ENCODE measurements around the gene RTBDN.

Gene RTBDN

DNA sequence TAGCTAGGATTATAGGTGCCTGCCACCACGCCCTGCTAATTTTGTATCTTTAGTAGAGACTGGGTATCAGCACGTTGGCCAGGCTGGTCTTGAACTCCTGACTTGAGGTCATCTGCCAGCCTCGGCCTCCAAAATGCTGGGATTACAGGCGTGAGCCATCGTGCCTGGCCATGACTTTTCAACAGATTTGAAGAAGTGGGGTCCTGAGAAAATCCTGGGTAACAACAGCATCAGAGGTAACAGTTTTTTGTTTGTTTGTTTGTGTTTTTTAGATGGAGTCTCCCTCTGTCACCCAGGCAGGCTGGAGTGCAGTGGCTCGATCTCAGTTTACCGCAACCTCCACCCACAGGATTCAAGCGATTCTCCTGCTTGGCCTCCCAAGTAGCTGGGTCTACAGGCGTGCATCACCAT is 39.4 kb downstream of the RTBDN start:
- TF ChIP-seq FOXP2 (optimal IDR thresholded peaks at IDR 0.05; ENCODE audit: borderline replicate concordance, extremely low read depth, extremely low read length, insufficient read depth) (no peak), POLR2AphosphoS5 (IDR thresholded peaks at IDR 0.05; ENCODE audit: low read depth, low read length) (no peak), SIN3A (IDR thresholded peaks at IDR 0.05; ENCODE audit: borderline replicate concordance, insufficient read depth, low read length) (no peak), TAF1 (IDR thresholded peaks at IDR 0.05; ENCODE audit: borderline replicate concordance, insufficient read depth, low read length) (no peak)
- TF ChIP-seq, protein P1, sequence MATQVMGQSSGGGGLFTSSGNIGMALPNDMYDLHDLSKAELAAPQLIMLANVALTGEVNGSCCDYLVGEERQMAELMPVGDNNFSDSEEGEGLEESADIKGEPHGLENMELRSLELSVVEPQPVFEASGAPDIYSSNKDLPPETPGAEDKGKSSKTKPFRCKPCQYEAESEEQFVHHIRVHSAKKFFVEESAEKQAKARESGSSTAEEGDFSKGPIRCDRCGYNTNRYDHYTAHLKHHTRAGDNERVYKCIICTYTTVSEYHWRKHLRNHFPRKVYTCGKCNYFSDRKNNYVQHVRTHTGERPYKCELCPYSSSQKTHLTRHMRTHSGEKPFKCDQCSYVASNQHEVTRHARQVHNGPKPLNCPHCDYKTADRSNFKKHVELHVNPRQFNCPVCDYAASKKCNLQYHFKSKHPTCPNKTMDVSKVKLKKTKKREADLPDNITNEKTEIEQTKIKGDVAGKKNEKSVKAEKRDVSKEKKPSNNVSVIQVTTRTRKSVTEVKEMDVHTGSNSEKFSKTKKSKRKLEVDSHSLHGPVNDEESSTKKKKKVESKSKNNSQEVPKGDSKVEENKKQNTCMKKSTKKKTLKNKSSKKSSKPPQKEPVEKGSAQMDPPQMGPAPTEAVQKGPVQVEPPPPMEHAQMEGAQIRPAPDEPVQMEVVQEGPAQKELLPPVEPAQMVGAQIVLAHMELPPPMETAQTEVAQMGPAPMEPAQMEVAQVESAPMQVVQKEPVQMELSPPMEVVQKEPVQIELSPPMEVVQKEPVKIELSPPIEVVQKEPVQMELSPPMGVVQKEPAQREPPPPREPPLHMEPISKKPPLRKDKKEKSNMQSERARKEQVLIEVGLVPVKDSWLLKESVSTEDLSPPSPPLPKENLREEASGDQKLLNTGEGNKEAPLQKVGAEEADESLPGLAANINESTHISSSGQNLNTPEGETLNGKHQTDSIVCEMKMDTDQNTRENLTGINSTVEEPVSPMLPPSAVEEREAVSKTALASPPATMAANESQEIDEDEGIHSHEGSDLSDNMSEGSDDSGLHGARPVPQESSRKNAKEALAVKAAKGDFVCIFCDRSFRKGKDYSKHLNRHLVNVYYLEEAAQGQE (IDR thresholded peaks at IDR 0.05; ENCODE audit: insufficient read depth in 1 of 2, low read depth in 2 of 2, low read length in 2 of 2): no peak

DNA sequence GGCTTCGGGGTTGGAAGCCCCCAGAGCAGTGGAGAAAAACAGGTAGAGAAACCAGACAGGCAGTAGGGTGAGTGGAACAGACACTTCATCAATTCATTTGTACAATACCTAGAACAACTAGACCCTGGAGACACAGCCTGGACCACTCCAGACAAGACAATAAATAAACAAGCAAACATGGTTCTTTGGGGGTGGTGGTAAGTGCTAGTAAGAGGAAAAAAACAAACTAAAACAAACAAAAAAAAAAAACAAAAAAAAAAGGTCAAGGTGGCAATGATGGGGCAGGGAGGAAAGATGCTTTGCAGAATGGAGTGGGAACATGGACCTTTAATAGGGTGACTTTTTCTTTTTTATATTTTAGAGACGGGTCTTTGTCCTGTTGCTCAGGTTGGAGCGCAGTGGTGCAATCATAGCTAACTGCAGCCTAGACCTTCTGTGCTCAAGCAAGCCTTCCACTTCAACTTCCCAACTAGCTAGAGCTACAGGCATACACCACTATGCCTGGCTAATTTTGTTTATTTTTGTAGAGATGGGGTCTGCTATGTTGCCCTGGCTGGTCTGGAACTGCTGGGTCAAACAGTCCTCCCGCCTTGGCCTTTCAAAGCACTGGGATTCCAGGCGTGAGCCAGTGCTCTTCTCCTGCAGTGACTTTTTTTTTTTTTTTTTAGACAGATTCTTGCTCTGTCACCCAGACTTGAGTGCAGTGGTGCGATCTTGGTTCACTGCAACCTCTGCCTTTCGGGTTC is 40.0 kb downstream of the RTBDN start:
- no peak for TF ChIP-seq SIN3A (IDR thresholded peaks at IDR 0.05; ENCODE audit: borderline replicate concordance, insufficient read depth, low read length)
- TF ChIP-seq TAF1 (IDR thresholded peaks at IDR 0.05; ENCODE audit: borderline replicate concordance, insufficient read depth, low read length): no peak
- TF ChIP-seq FOXP2 (optimal IDR thresholded peaks at IDR 0.05; ENCODE audit: borderline replicate concordance, extremely low read depth, extremely low read length, insufficient read depth): no peak
- TF ChIP-seq, protein P1 (IDR thresholded peaks at IDR 0.05; ENCODE audit: insufficient read depth in 1 of 2, low read depth in 2 of 2, low read length in 2 of 2): no peak
- TF ChIP-seq POLR2AphosphoS5 (IDR thresholded peaks at IDR 0.05; ENCODE audit: low read depth, low read length): no peak

DNA sequence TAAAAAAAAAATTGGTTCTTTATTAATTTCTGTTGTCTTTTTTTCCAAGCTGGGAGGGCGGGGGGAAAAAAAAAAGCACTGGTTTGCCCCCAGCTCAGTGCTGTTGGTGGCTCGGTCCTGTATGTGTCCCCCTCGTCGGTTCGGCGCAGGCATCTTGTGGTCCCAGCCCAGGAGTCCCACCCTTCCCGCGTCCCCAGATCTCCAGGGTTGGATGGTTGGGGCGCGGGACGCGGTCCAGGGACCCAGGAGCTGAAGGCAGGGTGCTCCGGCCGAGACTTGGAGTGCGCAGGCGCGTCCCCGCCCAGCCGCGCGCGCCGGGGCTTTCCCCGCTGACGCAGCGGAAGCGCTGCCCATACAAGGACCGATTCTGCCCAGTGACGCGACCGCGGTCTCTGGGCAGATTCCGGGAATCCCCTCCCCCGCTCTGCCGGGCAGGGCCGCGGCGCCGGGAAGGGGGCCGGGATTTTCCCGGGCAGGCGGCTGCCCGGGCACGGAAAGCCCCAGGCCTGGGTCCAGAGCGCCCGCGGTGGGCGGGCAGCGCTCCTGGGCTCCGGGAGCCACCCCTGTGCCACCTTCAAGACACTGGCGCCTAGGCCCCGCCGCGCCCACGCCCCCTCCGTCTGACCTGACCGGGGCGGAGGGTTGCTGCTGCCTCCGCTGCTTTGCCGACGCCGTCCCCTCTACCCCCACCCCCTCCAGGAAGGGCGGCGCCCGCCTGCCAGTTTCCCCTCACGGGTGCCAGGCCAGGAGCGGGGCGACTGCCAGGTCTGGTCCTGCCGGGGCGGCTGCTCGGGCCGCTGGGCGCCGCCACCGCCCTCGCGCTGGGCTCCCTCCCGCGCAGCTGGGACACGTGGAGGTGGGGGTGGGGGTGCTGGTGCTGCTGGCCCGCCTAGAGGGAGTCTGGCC is 40.8 kb downstream of the RTBDN start:
- peak; percentile 62; the same call in 1 of the 2 replicates for TF ChIP-seq POLR2AphosphoS5 (IDR thresholded peaks at IDR 0.05; ENCODE audit: low read depth, low read length)
- TF ChIP-seq, protein P1 (IDR thresholded peaks at IDR 0.05; ENCODE audit: insufficient read depth in 1 of 2, low read depth in 2 of 2, low read length in 2 of 2): no peak
- TF ChIP-seq TAF1 (IDR thresholded peaks at IDR 0.05; ENCODE audit: borderline replicate concordance, insufficient read depth, low read length): no peak
- no peak for TF ChIP-seq FOXP2 (optimal IDR thresholded peaks at IDR 0.05; ENCODE audit: borderline replicate concordance, extremely low read depth, extremely low read length, insufficient read depth)
- peak; percentile 89; the same call in 1 of the 2 replicates for TF ChIP-seq SIN3A (IDR thresholded peaks at IDR 0.05; ENCODE audit: borderline replicate concordance, insufficient read depth, low read length)

DNA sequence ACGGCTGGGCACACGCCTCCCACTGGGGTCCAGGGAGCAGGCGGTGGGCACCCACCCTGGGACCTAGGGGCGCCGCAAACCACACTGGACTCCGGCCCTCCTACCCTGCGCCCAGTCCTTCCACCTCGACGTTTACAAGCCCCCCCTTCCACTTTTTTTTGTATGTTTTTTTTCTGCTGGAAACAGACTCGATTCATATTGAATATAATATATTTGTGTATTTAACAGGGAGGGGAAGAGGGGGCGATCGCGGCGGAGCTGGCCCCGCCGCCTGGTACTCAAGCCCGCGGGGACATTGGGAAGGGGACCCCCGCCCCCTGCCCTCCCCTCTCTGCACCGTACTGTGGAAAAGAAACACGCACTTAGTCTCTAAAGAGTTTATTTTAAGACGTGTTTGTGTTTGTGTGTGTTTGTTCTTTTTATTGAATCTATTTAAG is 41.5 kb downstream of the RTBDN start:
- no peak for TF ChIP-seq POLR2AphosphoS5 (IDR thresholded peaks at IDR 0.05; ENCODE audit: low read depth, low read length)
- TF ChIP-seq, protein P1 (IDR thresholded peaks at IDR 0.05; ENCODE audit: insufficient read depth in 1 of 2, low read depth in 2 of 2, low read length in 2 of 2): no peak
- TF ChIP-seq SIN3A (IDR thresholded peaks at IDR 0.05; ENCODE audit: borderline replicate concordance, insufficient read depth, low read length): no peak
- TF ChIP-seq TAF1 (IDR thresholded peaks at IDR 0.05; ENCODE audit: borderline replicate concordance, insufficient read depth, low read length): no peak
- TF ChIP-seq FOXP2 (optimal IDR thresholded peaks at IDR 0.05; ENCODE audit: borderline replicate concordance, extremely low read depth, extremely low read length, insufficient read depth): no peak

Measured in PFSK-1 (cell line).